Tibial nerve (tissue), 4 donors: ENCODE data around the gene TPD52L1. TPM values are rescaled to one million over a fixed set of nuclear protein-coding genes. Genes with fewer than 3 reads are reported as not detected.
"Not testable (repeated sequence)": the region's sequence is repeated elsewhere in the genome, so short reads cannot be mapped to it uniquely, and the experiment has no call there.

Experiments
- DNase-seq, 2 donors: peaks; one replicate each; pipeline ENCODE4 v3.0.0-alpha.2; 2019; ENCODE audit warnings: low spot score in 2 of 2
- H3K27ac ChIP-seq, 4 donors: fragments of 200-600 bp; sonication (generic) in 3 of 4; one replicate each; pipeline ENCODE4 v1.5.1; 2017 to 2019; ENCODE audit warnings: mild to moderate bottlenecking in 1 of 4
- H3K27me3 ChIP-seq, 2 donors: fragments of 200-600 bp; sonication (generic) in 1 of 2; one replicate each; pipeline versions ENCODE4 v1.5.1 to v1.6.0; 2017 to 2019
- H3K36me3 ChIP-seq, 3 donors: fragments of 200-600 bp; sonication (generic); one replicate each; pipeline ENCODE4 v1.5.1; 2018 to 2019
- H3K4me1 ChIP-seq, 4 donors: fragments of 200-600 bp; sonication (generic) in 3 of 4; one replicate each; pipeline ENCODE4 v1.5.1; 2017 to 2019
- H3K4me3 ChIP-seq, 4 donors: fragments of 200-600 bp; sonication (generic) in 3 of 4; one replicate each; pipeline ENCODE4 v1.5.1; 2017 to 2019; ENCODE audit warnings: mild to moderate bottlenecking in 1 of 4, moderate library complexity in 1 of 4
- H3K9me3 ChIP-seq, 4 donors: fragments of 200-600 bp; sonication (generic) in 3 of 4; one replicate each; pipeline ENCODE4 v1.5.1; 2017 to 2019
- CTCF ChIP-seq, 5 experiments: fragments of 200-600 bp in 3 of 5; fragments of 450-650 bp in 2 of 5; sonication (generic) in 3 of 5; IDR thresholded peaks; one replicate each; pipeline ENCODE4 v1.5.1; 2016 to 2019; ENCODE audit warnings: antibody characterized with exemption in 5 of 5, mild to moderate bottlenecking in 3 of 5, moderate library complexity in 2 of 5
- EP300 ChIP-seq, 2 donors: sonication (generic); formaldehyde crosslinking; IDR thresholded peaks; one replicate each; pipeline ENCODE4 v1.6.1; 2017; ENCODE audit warnings: antibody characterized with exemption in 2 of 2, mild to moderate bottlenecking in 1 of 2
- POLR2A ChIP-seq, 2 donors: fragments of 450-650 bp; IDR thresholded peaks; one replicate each; pipeline ENCODE4 v1.6.1; 2017; ENCODE audit warnings: antibody characterized with exemption in 2 of 2, mild to moderate bottlenecking in 2 of 2, moderate library complexity in 2 of 2
- WGBS, 2 donors: methylation state at CpG; one replicate each; pipeline ENCODE4 v1.1.5; 2018; 5-methylcytosine and 5-hydroxymethylcytosine counted together
- total RNA-seq, 4 donors: library from RNA; depleted of rRNA; stranded (reverse); fragments of >200 nt; gene quantifications; one replicate each; pipeline ENCODE4 v1.1.0, GENCODE V29; 2016

The TPD52L1 gene
- total RNA-seq, 4 donors from 2014 or later = 28.8 to 55.0 (median 45.6) TPM

- 76 to 83% methylated on average over 9 of the region's 9 CpGs for WGBS, 2 donors
- no peak for DNase-seq
- Histone ChIP-seq H3K4me1 (peaks cover 0 to 18% (median 7%) of the 10 kb centered on the region in 4 donors), H3K27me3 (no peaks in the 10 kb centered on the region), H3K9me3 (no peaks in the 10 kb centered on the region), H3K27ac (no peak overlapping the region), H3K36me3 (no peaks in the 10 kb centered on the region), H3K4me3 (no peak overlapping the region)
- TF ChIP-seq EP300 (IDR thresholded peaks at IDR 0.05) (no peak), POLR2A (IDR thresholded peaks at IDR 0.05) (no peak)
These were observed 4.2 kb downstream of the TPD52L1 start for GRCh38 chr6:125157725-125158124.

DNA sequence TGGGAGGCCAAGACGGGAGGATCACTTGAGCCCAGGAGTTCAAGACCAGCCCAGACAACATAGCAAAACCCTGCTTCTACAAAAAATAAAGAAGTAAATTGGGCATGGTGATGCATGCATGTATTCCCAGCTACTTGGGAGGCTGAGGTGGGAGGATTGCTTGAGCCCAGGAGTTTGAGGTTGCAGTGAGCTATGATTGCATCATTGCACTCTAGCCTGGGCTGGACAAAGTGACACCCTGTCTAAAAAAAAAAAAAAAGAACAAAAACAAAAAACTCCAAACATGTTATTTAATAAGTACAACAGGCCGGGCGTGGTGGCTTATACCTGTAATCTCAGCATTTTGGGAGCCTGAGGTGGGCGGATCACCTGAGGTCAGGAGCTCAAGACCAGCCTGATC, 9.8 kb downstream of the TPD52L1 start:
- 93 to 99% methylated on average over 4 of the region's 4 CpGs for whole genome bisulfite sequencing, 2 donors

DNA sequence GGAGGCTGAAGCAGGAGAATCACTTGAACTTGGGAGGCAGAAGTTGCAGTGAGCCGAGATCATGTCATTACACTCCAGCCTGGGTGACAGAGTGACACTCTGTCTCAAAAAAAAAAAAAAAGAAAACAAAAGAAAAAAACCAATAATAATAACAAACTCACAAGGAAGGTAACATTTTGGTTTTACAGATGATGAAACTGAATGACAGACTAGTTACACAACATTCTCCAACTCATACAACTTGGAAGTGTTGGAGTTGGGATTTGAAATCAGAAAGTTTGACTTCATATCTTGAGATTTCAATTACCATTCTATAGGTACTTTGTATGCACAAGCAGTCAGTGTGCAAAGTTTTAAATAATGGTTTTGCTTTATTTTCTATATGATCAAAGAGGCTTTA, 10.2 kb downstream of the TPD52L1 start:
- Histone ChIP-seq H3K36me3 (no peaks in the 10 kb centered on the region), H3K27me3 (no peaks in the 10 kb centered on the region), H3K4me3 (no peak overlapping the region), H3K9me3 (no peaks in the 10 kb centered on the region), H3K27ac (no peak overlapping the region), H3K4me1 (no peaks in the 10 kb centered on the region)
- WGBS, 2 donors = 100% methylated on average over 1 of the region's 1 CpG
- DNase-seq = no peak
- TF ChIP-seq EP300 (IDR thresholded peaks at IDR 0.05) (no peak), CTCF (IDR thresholded peaks at IDR 0.05) (no peak), POLR2A (IDR thresholded peaks at IDR 0.05) (no peak)

More for the DNA sequence above, 9.8 kb downstream of the TPD52L1 start:
- H3K4me1 ChIP-seq, DNase-seq, H3K4me3 ChIP-seq, H3K36me3 ChIP-seq, H3K27me3 ChIP-seq, H3K27ac ChIP-seq, H3K9me3 ChIP-seq: not testable (repeated sequence)

- 80 to 89% methylated on average over 4 of the region's 4 CpGs for WGBS, 2 donors
- no peak for DNase-seq
- Histone ChIP-seq H3K9me3 (no peaks in the 10 kb centered on the region), H3K4me3 (no peak overlapping the region), H3K4me1 (no peaks in the 10 kb centered on the region), H3K27ac (no peak overlapping the region), H3K27me3 (no peaks in the 10 kb centered on the region), H3K36me3 (no peaks in the 10 kb centered on the region)
- no peak for TF ChIP-seq EP300 (IDR thresholded peaks at IDR 0.05)
- TF ChIP-seq CTCF (IDR thresholded peaks at IDR 0.05) = no peak
- no peak for TF ChIP-seq POLR2A (IDR thresholded peaks at IDR 0.05)
These were observed 11.1 kb downstream of the TPD52L1 start for GRCh38 chr6:125164696-125165095.

GRCh38 chr6:125165256-125165655, 11.7 kb downstream of the TPD52L1 start:
- no peak for DNase-seq
- no peak for TF ChIP-seq POLR2A (IDR thresholded peaks at IDR 0.05)
- no peak for TF ChIP-seq CTCF (IDR thresholded peaks at IDR 0.05)
- TF ChIP-seq EP300 (IDR thresholded peaks at IDR 0.05) = no peak

GRCh38 chr6:125165776-125166175, 12.2 kb downstream of the TPD52L1 start:
- Histone ChIP-seq H3K36me3 (no peaks in the 10 kb centered on the region), H3K27me3 (no peaks in the 10 kb centered on the region), H3K27ac (no peak overlapping the region), H3K9me3 (no peaks in the 10 kb centered on the region), H3K4me3 (no peak overlapping the region), H3K4me1 (no peaks in the 10 kb centered on the region)
- TF ChIP-seq CTCF (IDR thresholded peaks at IDR 0.05) (no peak), POLR2A (IDR thresholded peaks at IDR 0.05) (no peak), EP300 (IDR thresholded peaks at IDR 0.05) (no peak)
- DNase-seq = no peak
- WGBS, 2 donors = 67 to 71% methylated on average over 4 of the region's 4 CpGs

More at GRCh38 chr6:125165256-125165655, 11.7 kb downstream of the TPD52L1 start:
- no peaks in the 10 kb centered on the region for H3K27me3 ChIP-seq
- H3K4me3 ChIP-seq = no peak overlapping the region
- H3K4me1 ChIP-seq = no peaks in the 10 kb centered on the region
- no peak overlapping the region for H3K27ac ChIP-seq
- no peaks in the 10 kb centered on the region for H3K9me3 ChIP-seq
- H3K36me3 ChIP-seq = no peaks in the 10 kb centered on the region
- 48 to 68% methylated on average over 1 of the region's 1 CpG for WGBS, 2 donors
